Liver (tissue), 3 donors: Measurements from ENCODE around the gene EGFLAM.

Source experiments
- CTCF ChIP-seq: fragments of 150-350 bp; IDR thresholded peaks from 2 replicates; pipeline ENCODE4 v1.5.1; 2017; ENCODE audit warnings: improper control_type of control experiment, low read depth, low read length; ENCODE audit not compliant: missing input control
- GABPA ChIP-seq, 2 donors: IDR thresholded peaks in 1 of 2; conservative IDR thresholded peaks in 1 of 2; 2 replicates each; pipeline ENCODE4 v1.6.1; 2016; ENCODE audit warnings: antibody characterized with exemption in 2 of 2, mild to moderate bottlenecking in 1 of 2, moderate library complexity in 1 of 2
- MAX ChIP-seq: IDR thresholded peaks from 2 replicates; pipeline ENCODE4 v1.6.1; 2016; ENCODE audit warnings: antibody characterized with exemption
- RAD21 ChIP-seq, 2 donors: IDR thresholded peaks; 2 replicates each; pipeline ENCODE4 v1.6.1; 2016; ENCODE audit warnings: antibody characterized with exemption in 2 of 2, mild to moderate bottlenecking in 2 of 2
- donor health status: healthy.
- donor health status: healthy.

GRCh38 chr5:38258042-38258318, 379 bp upstream of the EGFLAM start:
- TF ChIP-seq MAX (no peak), GABPA (IDR thresholded peaks at IDR 0.05 in 1 of 2, conservative IDR thresholded peaks at IDR 0.05 in 1 of 2) (no peak), CTCF (no peak), RAD21 (IDR thresholded peaks at IDR 0.05) (no peak)
